ENCODE measurements around the gene DDX6.

The DDX6 gene

DNA sequence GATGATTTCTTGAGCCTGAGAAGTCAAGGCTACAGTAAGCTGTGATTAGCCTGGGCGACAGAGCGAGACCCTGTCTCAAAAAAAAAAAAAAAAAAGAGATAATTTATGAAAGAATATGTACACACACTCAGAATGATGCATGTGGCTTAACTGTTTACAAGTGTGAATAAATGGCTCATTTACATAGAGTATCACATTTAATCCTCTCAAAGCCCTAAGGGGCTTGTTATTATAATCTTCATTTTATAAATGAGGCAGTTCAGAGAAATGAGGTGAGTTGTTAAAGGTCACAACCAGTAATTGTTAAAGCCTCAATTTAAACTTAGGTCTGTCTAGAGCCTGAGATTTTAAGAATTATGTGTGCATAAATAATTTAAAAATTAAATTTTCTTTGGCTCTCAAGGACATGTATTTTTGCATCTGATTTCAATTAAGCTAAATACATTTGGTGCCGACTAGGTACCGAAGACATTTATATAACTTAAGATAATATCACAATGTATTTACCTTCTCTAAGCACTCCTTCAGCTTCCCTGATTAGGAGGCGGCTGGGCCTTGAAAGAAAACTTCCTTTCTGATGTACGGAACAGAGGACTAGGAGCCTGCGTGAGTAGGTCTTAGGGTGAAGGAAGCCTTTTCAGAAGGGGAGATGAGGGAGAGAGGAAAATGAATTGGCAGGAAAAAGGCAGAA lies 28.5 kb upstream of the DDX6 start:
- peak overlapping the region; percentile 61 for H3K27ac ChIP-seq
- TF ChIP-seq CTCF (conservative IDR thresholded peaks at IDR 0.05): no peak

- TF ChIP-seq CTCF (conservative IDR thresholded peaks at IDR 0.05): no peak
- H3K27ac ChIP-seq: no peak overlapping the region
Observed at GRCh38 chr11:118818130-118818529, 27.2 kb upstream of the DDX6 start.

DNA sequence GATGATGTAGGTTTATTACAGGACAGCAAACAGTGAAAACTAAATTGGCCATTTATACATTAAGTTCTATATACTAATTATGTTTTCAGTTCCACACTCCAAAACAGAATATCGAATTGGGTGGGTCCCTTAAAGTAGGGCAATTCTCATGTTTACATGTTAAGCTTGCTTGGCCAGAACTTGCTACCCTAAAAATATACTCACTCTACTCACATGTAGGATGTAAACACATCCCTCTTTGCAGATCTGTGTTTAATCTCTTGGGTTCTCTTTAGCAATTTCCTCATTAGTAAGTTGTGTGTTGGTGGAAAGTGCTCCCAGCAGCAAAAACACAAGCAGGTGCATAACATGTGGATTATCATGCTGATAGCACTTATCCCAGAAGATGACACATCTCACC lies 22.6 kb upstream of the DDX6 start:
- no peak for TF ChIP-seq CTCF (conservative IDR thresholded peaks at IDR 0.05)
- H3K27ac ChIP-seq: no peak overlapping the region

- TF ChIP-seq CTCF (conservative IDR thresholded peaks at IDR 0.05): no peak
Observed at GRCh38 chr11:118812485-118812884, 21.5 kb upstream of the DDX6 start.

DNA sequence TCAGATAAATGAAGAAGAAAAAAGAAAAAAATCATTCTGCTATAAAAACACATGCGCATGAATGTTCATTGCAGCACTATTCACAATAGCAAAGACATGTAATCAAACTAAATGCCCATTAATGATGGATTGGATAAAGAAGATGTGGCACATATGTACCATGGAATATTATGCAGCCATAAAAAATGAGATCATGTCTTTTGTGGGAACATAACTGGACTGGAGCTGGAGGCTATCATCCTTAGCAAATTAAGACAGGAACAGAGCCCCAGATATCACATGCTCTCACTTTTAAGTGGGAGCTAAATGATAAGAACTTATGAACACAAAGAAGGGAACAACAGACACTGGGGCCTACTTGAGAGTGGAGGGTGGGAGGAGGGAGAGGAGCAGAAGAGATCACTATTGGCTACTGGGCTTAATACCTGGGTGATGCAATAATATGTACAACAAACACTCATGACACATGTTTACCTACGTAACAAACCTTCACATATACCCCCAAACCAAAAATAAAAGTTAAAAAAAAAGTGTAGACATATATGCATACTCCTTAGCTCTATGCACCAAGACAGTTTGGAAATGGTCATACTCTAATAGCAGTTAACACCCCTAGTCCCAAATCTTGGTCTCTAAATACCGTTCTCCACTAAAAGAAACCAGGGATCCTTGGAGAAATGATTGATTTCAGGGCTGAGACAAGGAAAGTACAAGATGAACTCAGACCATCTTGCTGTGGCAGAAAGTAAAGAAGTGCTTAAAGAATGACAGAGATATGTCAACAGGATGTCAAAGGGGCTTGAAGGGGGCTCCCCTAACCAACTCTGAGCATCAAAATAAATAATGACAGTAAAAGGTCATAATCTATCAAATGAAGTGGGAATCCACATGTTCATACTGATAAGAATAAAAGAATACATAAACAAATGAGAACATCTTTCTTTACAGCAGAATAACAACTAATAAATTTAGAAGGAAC lies 17.1 kb upstream of the DDX6 start:
- no peak for TF ChIP-seq CTCF (conservative IDR thresholded peaks at IDR 0.05)
- no peak overlapping the region for H3K27ac ChIP-seq

More at GRCh38 chr11:118812485-118812884, 21.5 kb upstream of the DDX6 start:
- no peak overlapping the region for H3K27ac ChIP-seq

DNA sequence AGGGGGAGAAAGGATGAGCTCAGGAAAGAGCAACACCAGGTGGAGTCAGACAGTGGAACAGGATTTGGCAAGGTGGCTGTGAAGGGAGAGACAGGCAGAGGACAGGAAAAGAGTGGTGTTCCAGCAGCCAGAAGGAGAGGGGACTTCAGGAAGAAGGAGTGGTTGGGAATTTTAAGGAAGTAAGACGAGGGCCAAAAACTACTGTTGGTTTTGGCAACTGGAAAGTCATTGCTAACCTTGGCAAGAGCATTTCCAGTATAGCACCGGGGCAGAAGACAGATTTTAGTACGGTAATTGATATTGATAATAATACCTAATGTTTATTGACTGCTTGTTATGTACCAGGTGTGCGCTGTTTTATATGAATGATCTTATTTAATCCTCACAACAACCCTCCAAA lies 15.4 kb upstream of the DDX6 start:
- TF ChIP-seq CTCF (conservative IDR thresholded peaks at IDR 0.05): no peak
- no peak overlapping the region for H3K27ac ChIP-seq

DNA sequence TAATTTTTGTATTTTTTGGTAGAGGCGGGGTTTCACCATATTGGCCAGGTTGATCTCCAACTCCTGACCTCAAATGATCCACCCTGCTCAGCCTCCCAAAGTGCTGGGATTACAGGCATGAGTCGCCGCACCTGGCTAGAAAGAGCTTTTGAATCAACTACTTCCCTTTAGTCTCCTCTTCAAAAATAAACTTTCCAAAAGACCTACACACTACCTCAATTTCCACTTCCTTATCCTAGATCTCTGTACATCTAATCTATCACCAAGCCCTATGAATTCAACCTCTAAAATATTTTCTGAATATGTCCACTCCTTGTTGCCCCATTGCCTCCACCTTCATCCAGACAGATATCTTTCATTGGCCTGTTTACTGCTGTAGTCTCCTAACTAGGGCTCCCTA lies 13.1 kb upstream of the DDX6 start:
- no peak for TF ChIP-seq CTCF (conservative IDR thresholded peaks at IDR 0.05)

More for the DNA sequence above, 13.1 kb upstream of the DDX6 start:
- no peak overlapping the region for H3K27ac ChIP-seq

Data from VCaP (cell line).